ENCODE measurements around the gene UBTD1.
"Not testable (repeated sequence)": the region's sequence is repeated elsewhere in the genome, so short reads cannot be mapped to it uniquely, and the experiment has no call there.

UBTD1 gene

GRCh38 chr10:97540669-97541500 lies 42.2 kb downstream of the UBTD1 start:
- DNase-seq = no peak

- no peak for DNase-seq
These were observed 43.7 kb downstream of the UBTD1 start for GRCh38 chr10:97542169-97543024.

DNA sequence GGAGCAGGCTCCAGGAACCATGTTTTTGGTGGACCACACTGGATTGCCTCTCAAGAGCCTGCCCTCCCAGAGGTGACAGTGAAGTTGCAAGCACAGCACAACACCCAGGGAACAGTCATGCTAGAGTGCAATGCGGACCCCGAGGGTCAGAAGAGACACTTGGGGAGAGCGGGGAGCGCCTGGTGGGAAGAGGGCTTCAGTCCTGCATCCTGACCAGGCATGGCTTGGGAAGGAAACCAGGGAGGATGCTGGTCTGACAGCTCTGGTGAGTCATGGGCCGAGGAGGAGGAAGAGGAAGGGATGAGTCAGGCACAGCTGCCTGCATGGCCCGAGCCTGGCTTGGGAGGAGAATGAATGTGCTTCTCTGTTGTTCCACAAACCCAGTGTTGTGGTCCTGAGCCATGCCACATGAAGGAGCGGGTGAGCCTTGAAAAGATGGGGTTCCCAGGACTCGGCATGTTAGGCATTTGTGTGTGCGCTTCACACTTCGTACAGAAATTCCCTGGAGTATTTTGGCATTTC lies 44.4 kb downstream of the UBTD1 start:
- DNase-seq = no peak

- no peak for DNase-seq
These were observed 47.9 kb downstream of the UBTD1 start for GRCh38 chr10:97546456-97547270.

DNA sequence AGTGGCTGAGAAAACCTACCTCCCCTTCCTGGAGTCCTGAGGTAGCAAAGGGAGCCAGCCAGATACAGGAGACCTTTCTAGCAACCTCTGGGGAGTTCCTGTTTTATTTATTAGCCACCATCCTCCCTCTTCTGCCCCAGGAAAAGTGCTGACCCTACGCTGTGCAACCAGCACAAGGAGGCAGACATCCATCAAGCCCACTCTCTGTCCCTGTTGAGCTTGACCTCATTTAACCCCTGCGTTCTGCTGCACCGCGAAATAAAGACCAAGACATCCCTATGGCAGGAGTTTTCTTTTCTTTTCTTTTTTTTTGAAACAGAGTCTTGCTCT lies 48.5 kb downstream of the UBTD1 start:
- DNase-seq = no peak

DNA sequence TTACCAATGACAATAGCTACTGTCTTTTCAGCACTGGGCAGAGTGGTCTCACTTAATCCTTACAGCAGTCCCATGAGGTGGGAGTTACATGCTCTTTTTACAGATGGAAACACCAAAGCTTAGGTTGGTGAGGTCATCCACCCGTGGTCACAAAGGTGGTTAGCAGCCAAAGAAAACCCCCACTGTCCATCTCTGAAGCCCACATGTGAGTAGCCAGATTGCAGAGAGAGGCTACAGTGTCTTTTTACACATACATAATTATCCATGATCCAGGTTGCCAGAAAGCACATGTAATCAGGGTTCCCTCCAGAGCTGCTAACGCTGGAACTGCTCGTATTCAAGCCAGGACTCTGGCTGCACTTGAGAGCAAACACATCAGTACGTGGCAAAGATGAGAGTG lies 49.2 kb downstream of the UBTD1 start:
- DNase-seq = no peak

DNA sequence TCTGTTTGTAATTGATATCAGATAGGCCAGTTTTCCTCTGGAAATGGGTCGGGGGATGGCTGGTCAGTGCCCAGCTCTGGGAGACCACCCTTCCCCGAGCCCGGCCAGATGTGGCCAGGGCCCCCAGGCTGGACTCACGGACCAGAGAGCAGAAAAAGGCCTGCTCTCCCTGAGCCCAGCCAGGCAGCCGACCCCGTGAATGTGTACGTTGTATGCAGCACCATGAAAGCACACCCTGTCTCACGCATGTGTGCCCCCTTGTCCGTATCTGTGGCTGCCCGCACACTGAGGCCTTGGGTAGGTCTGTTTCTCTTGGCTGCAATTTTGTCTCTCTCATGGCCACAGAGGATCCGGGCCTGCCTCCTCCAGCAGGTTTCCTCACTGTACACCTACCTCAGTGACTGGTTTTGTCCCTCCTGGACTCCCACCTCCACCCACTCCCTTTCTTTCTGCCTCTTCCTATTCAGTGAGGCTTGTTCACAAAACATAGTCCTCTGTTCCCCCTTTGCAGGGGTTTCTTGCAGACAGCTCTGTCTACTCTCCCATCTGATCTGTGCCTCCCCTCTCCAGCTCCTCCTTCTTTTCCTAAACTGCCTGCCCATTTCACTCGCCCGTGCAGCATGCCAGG lies 50.2 kb downstream of the UBTD1 start:
- DNase-seq = no peak

- DNase-seq = no peak
These were observed 51.0 kb downstream of the UBTD1 start for GRCh38 chr10:97549587-97550322.

DNA sequence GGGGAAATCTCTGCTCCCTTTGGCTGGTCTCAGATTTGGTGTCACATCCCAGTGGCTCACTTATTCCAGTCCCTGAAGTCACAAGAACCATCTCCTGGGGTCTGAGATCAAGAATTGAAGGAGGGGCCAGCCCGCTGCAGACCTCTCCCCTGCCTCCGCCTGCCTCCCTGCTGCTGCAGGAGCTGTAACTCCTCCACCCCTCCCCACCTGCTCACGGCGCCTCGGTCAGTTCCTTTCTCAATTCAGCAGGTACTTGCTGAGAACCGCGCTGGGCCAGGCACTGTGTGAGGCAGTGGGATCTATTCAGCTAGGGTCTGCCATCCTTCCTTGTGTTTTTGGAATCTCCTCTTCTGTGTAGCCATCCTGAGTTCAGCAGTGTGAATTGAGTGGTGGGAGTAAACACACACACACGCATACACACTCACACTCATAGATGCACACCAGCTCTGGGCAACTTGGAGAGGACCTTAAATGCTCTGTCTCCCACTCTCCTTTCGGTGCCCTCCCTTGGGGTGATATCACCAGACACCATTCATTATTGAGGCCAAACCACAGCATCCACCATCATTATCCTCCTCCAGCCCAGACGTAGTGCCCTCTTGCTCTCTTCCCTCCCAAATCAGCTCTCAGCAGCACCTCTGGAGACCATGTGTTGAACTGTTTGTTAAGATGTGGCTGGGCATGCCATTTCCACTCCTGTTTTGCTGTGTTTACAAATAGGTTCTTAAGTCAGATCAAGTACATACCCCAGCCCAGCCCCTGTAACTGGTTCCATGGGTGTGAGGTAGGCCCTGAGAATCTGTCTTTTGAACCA lies 51.8 kb downstream of the UBTD1 start:
- no peak for DNase-seq

DNA sequence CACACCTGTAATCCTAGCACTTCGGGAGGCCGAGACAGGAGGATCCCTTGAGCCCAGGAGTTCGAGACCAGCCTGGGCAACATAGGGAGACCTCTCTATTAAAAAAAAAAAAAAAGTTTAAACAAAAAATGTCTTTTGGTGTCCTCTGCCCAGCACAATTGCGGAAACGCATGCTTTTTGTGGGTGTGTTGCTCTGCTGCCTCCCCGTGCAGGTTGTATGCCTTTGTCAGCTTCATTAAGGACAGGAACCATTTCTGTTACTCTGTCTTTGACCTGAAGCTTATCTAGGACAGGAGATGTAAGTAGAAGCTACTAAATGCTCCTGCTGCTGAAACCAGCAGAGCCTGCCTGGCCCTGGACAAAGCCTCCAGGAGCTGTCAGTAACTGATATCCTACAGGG lies 52.5 kb downstream of the UBTD1 start:
- no peak for DNase-seq

- peak in 5 of 6 experiments; percentile 15 to 60 (median 27) for DNase-seq
These were observed 54.9 kb downstream of the UBTD1 start for GRCh38 chr10:97553575-97554031.

DNA sequence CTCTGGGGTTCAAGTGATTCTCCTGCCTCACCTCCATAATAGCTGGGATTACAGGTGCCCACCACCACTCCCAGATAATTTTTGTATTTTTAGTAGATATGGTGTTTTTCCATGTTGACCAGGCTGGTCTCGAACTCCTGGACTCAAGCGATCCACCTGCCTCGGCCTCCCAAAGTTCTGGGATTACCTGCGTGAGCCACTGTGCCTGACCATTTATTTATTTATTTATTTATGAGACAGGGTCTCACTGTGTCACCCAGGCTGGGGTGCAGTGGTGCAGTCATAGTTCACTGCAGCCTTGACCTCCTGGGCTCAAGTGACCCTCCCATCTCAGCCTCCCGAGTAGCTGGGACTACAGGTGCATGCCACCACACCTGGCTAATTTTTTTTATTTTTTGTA lies 55.6 kb downstream of the UBTD1 start:
- DNase-seq = not testable (repeated sequence)

DNA sequence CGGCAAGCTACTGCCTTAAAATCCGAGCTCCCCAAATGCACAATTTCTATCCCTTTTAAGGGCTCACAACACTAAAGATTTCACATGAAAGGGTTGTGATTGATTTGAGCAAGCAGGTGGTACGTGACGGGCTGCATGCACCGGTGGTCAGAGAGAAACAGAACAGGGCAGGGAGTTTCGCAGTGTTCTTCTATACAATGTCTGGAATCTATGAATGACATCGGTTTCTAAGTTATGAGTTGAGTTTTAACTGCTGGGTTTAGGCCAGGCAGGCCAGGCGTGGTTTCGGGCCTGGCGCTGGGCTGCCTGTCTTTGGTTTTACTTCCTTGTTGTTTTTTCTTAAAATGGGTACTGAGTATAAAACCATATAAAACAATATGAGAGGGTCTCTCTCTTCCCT lies 56.8 kb downstream of the UBTD1 start:
- not testable (repeated sequence) for DNase-seq

GRCh38 chr10:97560731-97561381 lies 62.1 kb downstream of the UBTD1 start:
- not testable (repeated sequence) for DNase-seq

DNA sequence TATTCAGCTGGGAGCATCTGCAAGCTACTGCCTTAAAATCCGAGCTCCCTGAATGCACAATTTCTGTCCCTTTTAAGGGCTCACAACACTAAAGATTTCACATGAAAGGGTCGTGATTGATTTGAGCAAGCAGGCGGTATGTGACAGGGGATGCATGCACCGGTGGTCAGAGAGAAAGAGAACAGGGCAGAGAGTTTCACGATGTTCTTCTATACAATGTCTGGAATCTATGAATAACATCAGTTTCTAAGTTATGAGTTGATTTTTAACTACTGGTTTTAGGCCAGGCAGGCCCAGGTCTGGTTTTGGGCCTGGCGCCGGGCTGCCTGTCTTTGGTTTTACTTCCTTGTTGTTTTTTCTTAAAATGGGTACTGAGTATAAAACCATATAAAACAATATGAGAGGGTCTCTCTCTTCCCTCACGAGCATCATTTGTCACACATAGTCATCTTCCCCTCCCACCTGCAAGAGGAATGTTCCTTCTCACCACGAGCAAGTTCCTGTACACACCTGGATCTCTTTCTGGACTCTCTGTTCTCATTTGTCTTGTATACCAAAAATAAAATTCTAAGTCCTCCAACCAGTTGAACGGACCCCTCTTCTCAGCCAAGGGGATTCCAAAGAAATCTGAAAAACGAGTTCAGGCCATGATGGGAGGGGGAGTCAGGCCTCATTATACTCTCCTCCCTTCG lies 62.8 kb downstream of the UBTD1 start:
- DNase-seq = not testable (repeated sequence)

- not testable (repeated sequence) for DNase-seq
These were observed 63.6 kb downstream of the UBTD1 start for GRCh38 chr10:97562329-97562728.

DNA sequence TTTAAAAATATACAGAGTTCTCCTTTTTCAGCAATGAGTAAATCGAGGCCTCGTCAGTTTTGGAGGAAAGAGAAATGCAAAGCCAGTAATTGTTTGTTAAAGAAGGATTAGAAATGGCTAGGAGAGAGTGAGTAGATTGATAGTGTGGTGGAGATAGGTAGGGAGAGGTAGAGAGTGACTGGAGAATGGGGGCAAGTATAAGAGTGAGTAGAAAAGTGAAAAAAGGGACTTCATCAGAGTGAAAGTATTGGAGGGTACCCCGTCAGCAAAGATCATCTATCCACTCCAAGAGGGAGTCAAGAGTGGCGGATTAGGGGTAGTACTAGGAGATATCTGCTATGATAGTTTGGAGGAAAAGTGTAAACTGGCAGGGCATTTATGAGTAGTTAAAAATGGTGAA lies 64.6 kb downstream of the UBTD1 start:
- DNase-seq = no peak

- no peak for DNase-seq
These were observed 66.1 kb downstream of the UBTD1 start for GRCh38 chr10:97564776-97565175.

GRCh38 chr10:97566336-97566996 lies 67.7 kb downstream of the UBTD1 start:
- DNase-seq = no peak
